Hepatic stellate cell (primary cell): ENCODE measurements around the gene RPS4Y1.
"Not testable (repeated sequence)": the region's sequence is repeated elsewhere in the genome, so short reads cannot be mapped to it uniquely, and the experiment has no call there.

ENCODE experiments used
- DNase-seq: peaks from one replicate; pipeline ENCODE4 v3.0.0; 2011; ENCODE audit warnings: low spot score

Gene RPS4Y1

DNA sequence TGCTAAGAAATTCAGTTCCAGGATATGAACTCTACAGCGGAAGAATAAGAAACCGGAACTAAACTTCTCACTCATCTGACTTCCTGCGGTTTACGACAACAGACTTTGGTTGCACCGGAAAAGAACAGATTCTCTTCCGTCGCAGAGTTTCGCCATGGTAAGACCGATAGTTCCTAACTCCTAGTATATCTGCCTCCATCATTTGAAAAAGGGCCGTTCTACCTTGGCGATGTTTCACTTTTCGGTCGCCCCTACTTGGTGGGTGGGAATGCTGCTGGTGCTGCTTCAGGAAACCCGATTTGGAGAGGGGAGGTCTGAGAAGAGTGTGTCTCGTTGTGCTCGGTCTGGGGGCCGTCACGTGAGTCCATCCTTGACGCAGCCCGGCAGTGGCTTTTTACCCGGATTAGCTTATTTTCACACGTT, at the start of gene RPS4Y1:
TSS of gene RPS4Y1 (plus strand) at position 132 of the 423 bp plus-strand sequence. CDS start at position 155, 23 bp downstream.
- DNase-seq: no peak

DNA sequence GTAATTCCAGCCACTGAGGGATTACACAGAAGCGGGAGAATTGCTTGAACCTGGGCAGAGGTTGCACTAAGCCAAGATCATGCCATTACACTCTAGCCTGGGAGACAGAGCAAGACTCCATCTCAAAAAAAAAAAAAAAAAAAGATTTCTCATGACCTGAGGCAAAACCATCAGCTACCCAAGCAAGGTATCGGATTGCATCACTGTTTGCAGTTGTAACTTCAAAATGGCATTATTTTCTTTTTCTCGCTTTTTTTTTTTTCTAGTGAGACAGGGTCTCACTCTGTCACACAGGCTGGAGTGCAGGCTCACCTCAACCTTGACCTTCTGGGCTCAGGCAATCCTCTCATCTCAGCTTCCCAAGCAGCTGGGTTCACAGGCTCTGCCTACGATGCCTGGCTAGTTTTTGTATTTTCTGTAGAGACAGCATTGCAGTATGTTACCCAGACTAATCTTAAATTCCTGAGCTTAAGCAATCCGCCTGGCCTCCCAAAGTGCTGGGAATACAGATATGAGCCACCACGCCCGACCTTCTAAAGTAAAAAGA, 44.4 kb upstream of the RPS4Y1 start:
- DNase-seq: no peak

DNA sequence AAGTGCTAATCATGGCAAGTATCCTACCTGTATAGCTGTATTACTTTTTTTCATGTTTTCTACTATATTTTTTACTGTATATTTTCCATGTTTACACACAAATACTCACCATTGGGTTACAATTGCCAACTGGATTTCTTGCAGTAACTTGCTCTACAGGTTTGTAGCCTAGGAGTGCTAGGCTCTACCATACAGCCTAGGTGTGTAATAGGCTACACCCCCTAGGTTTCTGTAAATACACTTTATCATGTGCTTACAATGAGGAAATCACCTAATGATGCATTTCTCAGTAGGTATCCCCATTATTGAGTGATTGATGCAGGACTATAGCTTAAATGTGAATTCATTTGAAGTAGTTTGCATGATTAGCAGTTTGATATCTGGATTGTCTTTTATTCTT, 43.4 kb upstream of the RPS4Y1 start:
- no peak for DNase-seq

DNA sequence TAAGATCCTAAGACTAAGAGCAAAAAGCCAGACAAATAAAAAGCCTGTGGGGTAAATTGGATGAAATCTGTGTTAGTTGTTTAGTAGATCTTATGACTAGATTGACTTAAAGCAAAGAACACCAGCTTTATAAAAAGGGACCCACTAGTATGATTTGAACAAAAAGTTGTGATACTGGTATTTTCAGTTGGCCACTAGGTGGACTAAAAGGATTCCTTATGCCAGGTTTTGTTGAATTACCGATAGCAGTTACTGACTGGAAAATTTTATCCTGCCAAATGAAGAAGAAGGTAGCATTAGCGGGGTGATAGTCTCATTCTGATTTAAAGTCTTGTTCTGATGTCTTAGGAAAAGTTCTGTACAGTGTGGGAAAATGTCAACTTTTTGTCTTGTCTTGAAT, 41.2 kb upstream of the RPS4Y1 start:
- DNase-seq: no peak

DNA sequence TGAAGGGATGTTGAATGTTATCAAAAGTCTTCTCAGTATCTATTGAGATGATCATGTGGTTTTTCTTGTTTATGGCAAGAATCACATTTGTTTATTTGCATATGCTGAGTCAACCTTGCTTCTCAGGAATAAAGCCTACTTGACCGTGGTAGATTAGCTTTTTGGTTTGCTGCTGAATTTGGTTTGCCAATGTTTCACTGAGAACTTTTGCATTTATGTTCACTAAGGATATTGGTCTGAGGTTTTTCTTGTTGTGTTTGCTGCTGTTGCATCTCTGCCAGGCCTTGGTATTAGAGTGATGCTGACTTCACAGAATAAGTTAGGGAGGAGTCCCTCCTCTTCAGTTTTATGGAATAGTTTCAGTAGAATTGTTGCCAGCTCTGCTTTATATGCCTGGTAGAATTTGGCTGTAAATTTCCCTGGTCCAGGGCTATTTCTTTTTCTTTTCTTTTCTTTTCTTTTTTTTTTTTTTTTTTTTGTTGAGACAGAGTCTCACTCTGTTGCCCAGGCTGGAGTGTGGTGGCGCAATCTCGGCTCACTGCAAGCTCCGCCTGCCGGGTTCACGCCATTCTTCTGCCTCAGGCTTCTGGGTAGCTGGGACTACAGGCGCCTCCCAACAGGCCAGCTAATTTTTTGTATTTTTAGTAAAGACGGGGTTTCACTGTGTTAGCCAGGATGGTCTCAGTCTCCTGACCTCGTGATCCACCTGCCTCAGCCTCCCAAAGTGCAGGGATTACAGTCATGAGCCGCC, 24.1 kb upstream of the RPS4Y1 start:
- DNase-seq: not testable (repeated sequence)

GRCh38 chrY:2824471-2824870, 16.9 kb upstream of the RPS4Y1 start:
- no peak for DNase-seq

DNA sequence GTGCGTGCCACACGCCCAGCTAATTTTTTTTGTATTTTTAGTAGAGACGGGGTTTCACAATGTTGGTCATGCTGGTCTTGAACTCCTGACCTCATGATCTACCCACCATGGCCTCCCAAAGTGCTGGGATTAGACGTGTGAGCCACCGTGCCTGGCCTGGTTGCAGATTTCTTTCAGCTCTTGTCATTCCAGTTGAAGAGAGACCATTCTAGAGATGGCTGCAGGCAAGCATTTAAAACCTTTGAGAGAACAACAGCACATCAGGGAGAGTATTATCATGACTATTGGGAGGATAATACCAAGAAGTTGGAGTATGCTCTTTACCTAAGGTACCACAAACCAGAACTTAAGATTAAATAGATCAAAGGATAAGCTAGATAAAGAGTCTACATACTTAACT, 12.9 kb upstream of the RPS4Y1 start:
- DNase-seq: no peak

DNA sequence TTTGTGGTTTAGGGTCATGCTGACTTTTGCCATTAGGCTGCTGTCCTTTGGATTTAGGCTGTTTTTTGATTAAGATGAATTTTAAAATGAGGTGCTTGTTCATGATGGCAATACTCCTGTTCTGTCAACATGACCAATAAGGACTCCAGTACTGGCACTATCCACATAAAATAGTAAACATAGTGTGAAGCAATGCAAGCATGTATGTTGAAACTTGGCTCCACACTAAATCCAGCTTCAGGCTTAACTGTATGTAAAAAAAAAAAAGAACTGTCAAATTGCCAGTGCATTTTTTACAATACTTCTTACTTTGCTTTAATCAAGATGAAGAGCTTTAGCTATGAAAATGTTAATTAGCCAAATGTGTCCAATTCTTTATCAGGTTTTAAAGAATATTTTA, 6.2 kb upstream of the RPS4Y1 start:
- DNase-seq: no peak

- no peak for DNase-seq
These were observed 4.3 kb upstream of the RPS4Y1 start for GRCh38 chrY:2837078-2837477.

GRCh38 chrY:2837932-2838331, 3.5 kb upstream of the RPS4Y1 start:
- DNase-seq: no peak

- no peak for DNase-seq
These were observed 5.4 kb downstream of the RPS4Y1 start for GRCh38 chrY:2846791-2847190.

DNA sequence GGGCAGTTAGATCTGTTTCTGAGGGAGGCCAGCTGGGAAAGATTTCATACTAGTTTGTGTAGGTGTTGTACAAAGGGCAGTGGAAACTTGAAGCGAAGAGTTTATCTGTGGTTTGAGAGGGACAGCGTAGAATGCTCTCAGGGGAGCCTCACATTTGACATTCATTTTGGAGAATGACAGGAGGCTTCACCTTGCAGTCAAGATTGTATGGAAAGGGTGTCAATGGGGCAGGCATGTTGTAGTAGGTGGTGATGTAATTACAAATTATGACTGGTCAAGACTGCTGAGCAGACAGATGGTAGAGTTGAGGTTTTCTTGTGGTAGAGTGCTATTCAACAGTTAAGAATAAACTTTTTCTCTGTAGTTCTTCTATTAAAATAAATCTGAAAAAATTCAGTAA, 7.0 kb downstream of the RPS4Y1 start:
- DNase-seq: no peak

- no peak for DNase-seq
These were observed 8.0 kb downstream of the RPS4Y1 start for GRCh38 chrY:2849368-2849767.

GRCh38 chrY:2854145-2854774, 12.9 kb downstream of the RPS4Y1 start:
- DNase-seq: no peak

GRCh38 chrY:2857068-2857467, 15.7 kb downstream of the RPS4Y1 start:
- no peak for DNase-seq

- no peak for DNase-seq
These were observed 16.3 kb downstream of the RPS4Y1 start for GRCh38 chrY:2857686-2858085.

DNA sequence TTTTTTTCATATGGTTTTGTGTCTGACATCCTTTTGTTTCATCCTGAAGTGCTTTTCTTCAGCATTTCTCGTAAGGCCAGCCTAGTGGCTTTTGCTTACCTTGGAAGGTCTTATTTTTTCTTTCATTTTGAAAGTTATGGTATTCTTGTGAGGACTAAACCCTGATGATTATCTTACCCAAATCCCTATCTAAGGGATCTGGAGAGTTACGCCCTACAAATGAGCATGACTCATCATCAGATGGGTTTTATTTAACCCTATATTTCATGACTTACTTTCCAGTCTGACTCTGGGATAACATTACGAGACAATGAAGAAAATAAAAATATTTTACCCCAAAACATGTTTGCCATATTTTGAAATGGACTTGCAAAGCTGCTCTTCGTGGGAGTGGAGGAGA, 18.4 kb downstream of the RPS4Y1 start:
- no peak for DNase-seq

DNA sequence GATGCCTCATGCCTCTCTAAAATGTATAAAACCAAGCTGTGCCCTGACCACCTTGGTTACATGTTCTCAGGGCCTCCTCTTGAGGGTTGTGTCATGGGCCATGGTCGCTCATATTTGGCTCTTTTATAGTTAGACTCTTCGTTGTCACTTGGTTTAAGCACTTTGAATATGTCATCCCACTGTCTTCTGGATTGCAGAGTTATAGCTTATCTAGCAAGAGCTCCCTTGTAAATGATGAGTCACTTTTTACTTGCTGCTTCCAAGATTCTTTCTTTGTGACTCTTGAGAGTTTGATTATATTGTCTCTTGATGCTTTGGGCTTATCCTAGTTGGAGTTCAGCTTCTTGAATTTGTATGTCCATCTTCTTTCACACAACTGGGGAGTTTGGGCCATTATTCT, 19.1 kb downstream of the RPS4Y1 start:
- no peak for DNase-seq

- DNase-seq: no peak
These were observed 25.2 kb downstream of the RPS4Y1 start for GRCh38 chrY:2866581-2866980.

DNA sequence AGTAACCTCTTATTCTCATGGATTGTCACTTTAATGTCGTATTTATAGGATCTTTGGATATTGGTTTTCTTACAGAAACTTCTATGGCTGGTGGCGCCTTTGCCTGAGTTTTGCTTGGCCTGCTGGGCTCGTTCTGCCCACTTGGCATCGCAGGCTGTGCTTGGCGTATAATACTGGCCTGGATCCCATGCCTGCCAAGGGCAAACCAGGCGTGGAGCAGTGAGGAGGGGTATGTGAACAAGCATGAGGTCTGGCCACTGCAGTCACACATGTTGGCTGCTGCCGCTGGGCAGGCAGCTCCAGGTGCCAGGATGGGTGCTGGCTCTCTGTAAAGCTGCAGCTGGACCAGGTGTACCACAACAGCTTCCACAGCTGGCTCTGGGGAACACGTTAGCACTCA, 26.1 kb downstream of the RPS4Y1 start:
- no peak for DNase-seq

- DNase-seq: no peak
These were observed 26.7 kb downstream of the RPS4Y1 start for GRCh38 chrY:2868035-2868607.

GRCh38 chrY:2872234-2872633, 30.8 kb downstream of the RPS4Y1 start:
- not testable (repeated sequence) for DNase-seq

- no peak for DNase-seq
These were observed 32.8 kb downstream of the RPS4Y1 start for GRCh38 chrY:2874211-2874610.
